Measurements from ENCODE around the gene CALB2. TPM values are rescaled to one million over a fixed set of nuclear protein-coding genes. Genes with fewer than 3 reads are reported as not detected.

CALB2 gene
- total RNA-seq, 1 donor from 2014 or later: not detected

GRCh38 chr16:71387045-71387871 lies 28.7 kb downstream of the CALB2 start:
- H3K4me3 Mint-ChIP-seq: no peak overlapping the region
- POLR2A ChIA-PET: no interaction called here
- CTCF ChIA-PET: no interaction called here
- H3K4me1 Mint-ChIP-seq: no peaks in the 10 kb centered on the region
- H3K27ac Mint-ChIP-seq: no peak overlapping the region
- TF ChIP-seq CTCF (IDR thresholded peaks at IDR 0.05): no peak
- DNase-seq: no peak
- H3K27me3 Mint-ChIP-seq: peaks cover 33% of the 10 kb centered on the region
- H3K36me3 Mint-ChIP-seq (ENCODE audit: low read depth): no peaks in the 10 kb centered on the region
- intact Hi-C loops (cut with micrococcal nuclease): no loop called here
- H3K9me3 Mint-ChIP-seq: no peaks in the 10 kb centered on the region
- no peak for ATAC-seq (ENCODE audit: low read depth)

DNA sequence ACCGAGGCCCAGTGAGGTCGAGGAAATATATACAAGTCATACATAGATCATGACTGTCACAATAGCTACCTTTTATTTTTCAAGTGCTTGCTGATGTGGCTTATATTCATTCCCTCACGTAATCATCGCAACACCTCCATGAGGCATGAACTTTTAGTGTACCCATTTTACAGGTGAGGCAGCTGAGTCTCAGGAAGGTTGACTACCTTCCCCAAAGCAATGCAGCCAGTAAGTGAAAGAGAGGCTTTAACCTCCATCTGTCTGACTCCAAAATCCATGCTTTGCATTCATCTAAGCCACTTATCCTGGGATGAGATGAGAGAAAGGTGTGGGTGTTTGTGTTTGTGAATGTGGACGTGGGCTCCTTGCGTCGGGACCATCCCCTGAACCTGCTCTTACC lies 30.8 kb downstream of the CALB2 start:
- TF ChIP-seq CTCF (IDR thresholded peaks at IDR 0.05): no peak
- Mint-ChIP-seq H3K36me3 (ENCODE audit: low read depth) (no peaks in the 10 kb centered on the region), H3K27ac (no peak overlapping the region), H3K27me3 (peaks cover 41% of the 10 kb centered on the region), H3K9me3 (no peaks in the 10 kb centered on the region), H3K4me1 (no peaks in the 10 kb centered on the region), H3K4me3 (no peak overlapping the region)
- ATAC-seq (ENCODE audit: low read depth) (no peak), DNase-seq (no peak)
- intact Hi-C loops (cut with micrococcal nuclease): no loop called here
- CTCF ChIA-PET: no interaction called here
- POLR2A ChIA-PET: no interaction called here

- no peaks in the 10 kb centered on the region for H3K4me1 Mint-ChIP-seq
- H3K4me3 Mint-ChIP-seq: no peak overlapping the region
- ATAC-seq (ENCODE audit: low read depth) (no peak), DNase-seq (no peak)
- no peak overlapping the region for H3K27ac Mint-ChIP-seq
- ChIA-PET POLR2A (no interaction called here), CTCF (no interaction called here)
- H3K27me3 Mint-ChIP-seq: peaks cover 17% of the 10 kb centered on the region
- intact Hi-C loops (cut with micrococcal nuclease): no loop called here
- no peaks in the 10 kb centered on the region for H3K36me3 Mint-ChIP-seq (ENCODE audit: low read depth)
- H3K9me3 Mint-ChIP-seq: no peaks in the 10 kb centered on the region
- no peak for TF ChIP-seq CTCF (IDR thresholded peaks at IDR 0.05)
Observed at GRCh38 chr16:71396594-71396993, 38.1 kb downstream of the CALB2 start.

DNA sequence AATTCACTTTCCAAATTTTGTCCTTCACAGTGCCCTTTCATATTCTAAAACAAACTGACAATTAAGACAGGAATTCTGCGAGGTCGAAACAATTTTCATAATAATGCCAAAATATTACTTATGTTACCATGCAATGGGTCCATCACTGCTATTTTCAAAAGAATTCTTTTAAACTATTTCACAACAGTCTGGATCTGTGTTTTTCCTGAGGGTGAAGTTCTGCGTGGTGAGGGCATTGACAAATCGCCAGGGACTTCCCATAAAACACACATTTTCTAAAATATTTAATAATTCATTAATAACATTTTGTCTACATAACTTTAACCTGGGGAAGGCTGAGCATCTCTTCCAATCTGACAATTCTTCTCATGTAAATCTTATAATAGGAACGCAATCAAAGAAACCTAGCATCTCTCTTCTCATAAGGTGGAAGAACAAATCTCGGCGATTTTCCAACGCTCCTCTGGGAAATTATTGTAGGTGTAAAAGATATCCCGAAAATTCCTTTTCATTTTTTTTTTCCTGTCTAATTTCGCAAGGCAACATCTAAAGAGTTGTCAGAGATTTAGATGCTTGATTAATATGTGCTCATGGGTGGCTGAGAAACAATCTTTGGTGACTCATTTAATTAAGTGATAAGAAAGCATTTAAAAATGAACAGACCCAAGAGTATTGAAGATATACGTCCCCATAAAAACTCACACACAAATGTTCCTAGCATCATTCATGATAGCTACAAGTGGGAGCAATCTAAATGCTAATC lies 41.5 kb downstream of the CALB2 start:
- no peak overlapping the region for H3K27ac Mint-ChIP-seq
- ATAC-seq (ENCODE audit: low read depth): no peak
- TF ChIP-seq CTCF (IDR thresholded peaks at IDR 0.05): no peak
- no peak overlapping the region for H3K4me3 Mint-ChIP-seq
- intact Hi-C loops (cut with micrococcal nuclease): no loop called here
- no peaks in the 10 kb centered on the region for H3K4me1 Mint-ChIP-seq
- H3K9me3 Mint-ChIP-seq: no peaks in the 10 kb centered on the region
- DNase-seq: no peak
- ChIA-PET POLR2A (no interaction called here), CTCF (interaction anchor here (1.4 kb wide), 1 partner anchor 13 kb away, joined by 5 read pairs; no protein-coding TSS in a partner anchor)
- peaks cover 22% of the 10 kb centered on the region for H3K27me3 Mint-ChIP-seq
- H3K36me3 Mint-ChIP-seq (ENCODE audit: low read depth): no peaks in the 10 kb centered on the region

- CTCF ChIA-PET: no interaction called here
- H3K4me1 Mint-ChIP-seq: no peaks in the 10 kb centered on the region
- no peak for DNase-seq
- H3K4me3 Mint-ChIP-seq: no peak overlapping the region
- H3K27ac Mint-ChIP-seq: no peak overlapping the region
- no peak for TF ChIP-seq CTCF (IDR thresholded peaks at IDR 0.05)
- no peaks in the 10 kb centered on the region for H3K36me3 Mint-ChIP-seq (ENCODE audit: low read depth)
- intact Hi-C loops (cut with micrococcal nuclease): no loop called here
- H3K9me3 Mint-ChIP-seq: no peaks in the 10 kb centered on the region
- no peak for ATAC-seq (ENCODE audit: low read depth)
- POLR2A ChIA-PET: no interaction called here
- peaks cover 18% of the 10 kb centered on the region for H3K27me3 Mint-ChIP-seq
Observed at GRCh38 chr16:71402007-71402406, 43.5 kb downstream of the CALB2 start.

Data from activated B cell treated with CpG ODN at 0.5 μM for 24 hours (primary cell).